Fibroblast of the aortic adventitia (primary cell): ENCODE measurements around the gene ZNF593. TPM values are rescaled to one million over a fixed set of nuclear protein-coding genes. Genes with fewer than 3 reads are reported as not detected.
A peak's percentile ranks its signal among the peaks of the same experiment; 100 is the strongest.

Experiments used
- DNase-seq: peaks from one replicate; pipeline ENCODE4 v3.0.0-alpha.2; 2010; ENCODE audit warnings: low read depth
- H3K4me3 ChIP-seq: 2 replicates; pipeline ENCODE4 v1.5.1; 2011; ENCODE audit warnings: low read depth, mild to moderate bottlenecking, control low read depth, low read length, moderate library complexity
- CTCF ChIP-seq: IDR thresholded peaks from 2 replicates; pipeline ENCODE4 v1.5.1; 2011; ENCODE audit warnings: mild to moderate bottlenecking, low read length, control low read depth, inconsistent platforms; ENCODE audit not compliant: insufficient read depth
- total RNA-seq: library from RNA; depleted of rRNA; stranded (reverse); fragments of >200 nt; gene quantifications from 2 replicates; pipeline ENCODE4 v1.2.3, GENCODE V29; 2012; ENCODE audit warnings: low replicate concordance

ZNF593 gene
- total RNA-seq, 1 donor = 19.4 TPM

- TF ChIP-seq CTCF = no peak
- no peak for DNase-seq
- peak within 1 kb of the TSS; percentile 89 for H3K4me3 ChIP-seq
Measured at GRCh38 chr1:26171084-26172072, 1.7 kb downstream of the ZNF593 start, which contains the start of gene ZNF593OS. Gene ZNF593OS (minus strand): TSS chr1:26171832. CDS start chr1:26171661, 171 bp downstream.

- no peak for DNase-seq
- H3K4me3 ChIP-seq = no peak overlapping the region
- TF ChIP-seq CTCF = no peak
Measured at GRCh38 chr1:26175346-26175745, 5.6 kb downstream of the ZNF593 start.

- DNase-seq = no peak
- TF ChIP-seq CTCF = no peak
- no peak within 1 kb of the TSS for H3K4me3 ChIP-seq
Measured at GRCh38 chr1:26177182-26177684, 7.5 kb downstream of the ZNF593 start, which contains the start of gene CNKSR1. Gene CNKSR1 (plus strand): TSS chr1:26177491. CDS start chr1:26177548, 57 bp downstream.

GRCh38 chr1:26180010-26180506 is 10.3 kb downstream of the ZNF593 start:
- no peak for DNase-seq
- no peak for TF ChIP-seq CTCF
- no peak overlapping the region for H3K4me3 ChIP-seq

GRCh38 chr1:26181586-26182382 is 12.1 kb downstream of the ZNF593 start:
- H3K4me3 ChIP-seq = no peak overlapping the region
- no peak for TF ChIP-seq CTCF
- no peak for DNase-seq

- no peak overlapping the region for H3K4me3 ChIP-seq
- no peak for TF ChIP-seq CTCF
- DNase-seq = no peak
Measured at GRCh38 chr1:26182383-26182696, 12.6 kb downstream of the ZNF593 start.
